Neuronal stem cell (in vitro differentiated cells): Measurements from ENCODE around the gene ATP8B3.

ENCODE experiments used
- DNase-seq: peaks from one replicate; pipeline ENCODE4 v3.0.0-alpha.2; 2013; ENCODE audit warnings: low spot score
- H2AFZ ChIP-seq: one replicate; pipeline ENCODE4 v1.6.1; 2013; ENCODE audit warnings: mild to moderate bottlenecking, low read length, inconsistent platforms
- H2AK5ac ChIP-seq: 2 replicates; pipeline ENCODE4 v1.6.1; 2013; ENCODE audit warnings: low read depth, mild to moderate bottlenecking, inconsistent platforms, low read length, moderate library complexity, mixed read lengths
- H2BK120ac ChIP-seq: 2 replicates; pipeline ENCODE4 v1.6.1; 2013; ENCODE audit warnings: low read depth, mild to moderate bottlenecking, inconsistent platforms, low read length, moderate library complexity, mixed read lengths
- H2BK12ac ChIP-seq: one replicate; pipeline ENCODE4 v1.6.1; 2013; ENCODE audit warnings: low read length, inconsistent platforms
- H2BK15ac ChIP-seq: 2 replicates; pipeline ENCODE4 v1.6.1; 2013; ENCODE audit warnings: mild to moderate bottlenecking, low read length, inconsistent platforms, mixed read lengths
- H2BK5ac ChIP-seq: one replicate; pipeline ENCODE4 v1.6.1; 2013; ENCODE audit warnings: inconsistent platforms, mild to moderate bottlenecking, low read length, moderate library complexity
- H3K14ac ChIP-seq: one replicate; pipeline ENCODE4 v1.6.1; 2013; ENCODE audit warnings: low read length, inconsistent platforms
- H3K18ac ChIP-seq: 2 replicates; pipeline ENCODE4 v1.6.1; 2013; ENCODE audit warnings: low read length, inconsistent platforms
- H3K23ac ChIP-seq: 2 replicates; pipeline ENCODE4 v1.6.1; 2013; ENCODE audit warnings: low read depth, mild to moderate bottlenecking, mixed read lengths, low read length, inconsistent platforms; ENCODE audit not compliant: poor library complexity
- H3K27ac ChIP-seq: replicated peaks from 3 replicates; pipeline ENCODE4 v1.5.1; 2013; ENCODE audit warnings: low read length, inconsistent platforms
- H3K27me3 ChIP-seq, 3 experiments: 2 replicates each; pipeline ENCODE4 v1.6.1; 2013; ENCODE audit warnings: low read length in 3 of 3, mild to moderate bottlenecking in 2 of 3, inconsistent platforms in 1 of 3, low read depth in 1 of 3, mixed read lengths in 1 of 3, moderate library complexity in 1 of 3; ENCODE audit not compliant: control insufficient read depth in 3 of 3, insufficient read depth in 3 of 3
- H3K36me3 ChIP-seq, 2 donors: replicated peaks in 1 of 2; 2 replicates each; pipeline ENCODE4 v1.6.1; 2013; ENCODE audit warnings: low read length in 2 of 2; ENCODE audit not compliant: control insufficient read depth in 2 of 2, insufficient read depth in 2 of 2
- H3K4ac ChIP-seq: 2 replicates; pipeline ENCODE4 v1.6.1; 2013; ENCODE audit warnings: inconsistent platforms, mild to moderate bottlenecking, low read length, moderate library complexity
- H3K4me1 ChIP-seq, 2 donors: 1 replicate in 1 of 2; 2 replicates in 1 of 2; pipeline ENCODE4 v1.6.1; 2013; ENCODE audit warnings: low read length in 2 of 2, low read depth in 1 of 2; ENCODE audit not compliant: control insufficient read depth in 2 of 2, insufficient read depth in 1 of 2
- H3K4me2 ChIP-seq: one replicate; pipeline ENCODE4 v1.6.1; 2013; ENCODE audit warnings: mild to moderate bottlenecking, low read length, inconsistent platforms; ENCODE audit not compliant: insufficient read depth, poor library complexity, severe bottlenecking
- H3K4me3 ChIP-seq, 2 donors: 2 replicates each; pipeline ENCODE4 v1.5.1; 2013; ENCODE audit warnings: low read length in 2 of 2, mild to moderate bottlenecking in 2 of 2, inconsistent platforms in 1 of 2, moderate library complexity in 1 of 2
- H3K79me1 ChIP-seq: one replicate; pipeline ENCODE4 v1.6.1; 2013; ENCODE audit warnings: low read depth, mild to moderate bottlenecking, inconsistent platforms, low read length, moderate library complexity
- H3K9ac ChIP-seq: one replicate; pipeline ENCODE4 v1.6.1; 2013; ENCODE audit warnings: mild to moderate bottlenecking, low read depth, low read length, inconsistent platforms; ENCODE audit not compliant: poor library complexity
- H3K9me3 ChIP-seq, 2 donors: replicated peaks in 1 of 2; 2 replicates each; pipeline versions ENCODE3 to v1.6.1; 2013; ENCODE audit warnings: low read length in 2 of 2, mild to moderate bottlenecking in 2 of 2, inconsistent platforms in 1 of 2, low read depth in 1 of 2, mixed read lengths in 1 of 2, moderate library complexity in 1 of 2; ENCODE audit not compliant: control insufficient read depth in 2 of 2, insufficient read depth in 1 of 2
- H4K8ac ChIP-seq: one replicate; pipeline ENCODE4 v1.6.1; 2013; ENCODE audit warnings: low read depth, mild to moderate bottlenecking, inconsistent platforms, low read length, moderate library complexity
- H4K91ac ChIP-seq: one replicate; pipeline ENCODE4 v1.6.1; 2013; ENCODE audit warnings: low read length, low read depth, mild to moderate bottlenecking, inconsistent platforms; ENCODE audit not compliant: poor library complexity
- WGBS, 2 donors: extraction: QIAGEN DNeasy Blood & Tissue Kit; methylation state at CpG; one replicate each; pipeline ENCODE4 v1.1.7; 2013; ENCODE audit warnings: missing lambda C conversion rate in 2 of 2, mixed read lengths in 1 of 2; ENCODE audit not compliant: insufficient read length in 2 of 2, insufficient replicate concordance in 1 of 2; ENCODE audit errors: extremely low coverage in 2 of 2; 5-methylcytosine and 5-hydroxymethylcytosine counted together

Gene ATP8B3

DNA sequence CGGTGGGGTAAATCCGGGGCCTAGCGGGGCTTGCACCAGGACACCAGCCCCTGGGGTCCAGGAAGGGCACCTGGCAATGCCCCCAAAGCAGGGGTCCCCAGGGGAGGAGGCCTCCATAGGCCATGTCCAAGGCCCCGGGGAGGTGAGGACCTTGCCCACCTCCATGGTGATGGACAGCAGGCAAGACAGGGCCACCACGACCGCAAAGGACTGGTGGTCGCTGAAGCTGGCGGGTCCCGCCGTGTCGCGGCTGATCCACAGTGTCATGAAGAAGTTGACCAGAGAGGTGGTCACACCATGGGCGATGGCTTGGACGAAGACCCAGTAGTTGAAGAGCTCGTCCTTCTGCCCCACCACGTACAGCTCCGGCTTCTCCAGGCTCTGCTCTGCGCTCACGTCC lies 26.8 kb downstream of the ATP8B3 start:
- H2AK5ac ChIP-seq: no peak overlapping the region
- no peak overlapping the region for H3K9ac ChIP-seq
- WGBS, 2 donors: no CpG with 5 or more reads among the region's 19 CpGs
- peaks cover 16 to 19% of the 10 kb centered on the region in 2 donors for H3K9me3 ChIP-seq
- DNase-seq: no peak
- H3K27ac ChIP-seq: no peak overlapping the region
- no peaks in the 10 kb centered on the region for H3K36me3 ChIP-seq
- H2BK15ac ChIP-seq: no peak overlapping the region
- H3K4me1 ChIP-seq: peaks cover 0 to 4% of the 10 kb centered on the region in 2 donors
- no peak overlapping the region for H3K4me3 ChIP-seq
- H3K23ac ChIP-seq: no peak overlapping the region
- H2AFZ ChIP-seq: no peak overlapping the region
- H3K4me2 ChIP-seq: no peak overlapping the region
- no peak overlapping the region for H2BK5ac ChIP-seq
- no peak overlapping the region for H4K91ac ChIP-seq
- H3K14ac ChIP-seq: peak overlapping the region; percentile 38
- no peak overlapping the region for H3K4ac ChIP-seq
- peaks cover 4 to 38% (median 26%) of the 10 kb centered on the region in 3 experiments for H3K27me3 ChIP-seq
- peak overlapping the region; percentile 8 for H3K18ac ChIP-seq
- H2BK12ac ChIP-seq: no peak overlapping the region
- no peak overlapping the region for H2BK120ac ChIP-seq
- H4K8ac ChIP-seq: no peak overlapping the region
- H3K79me1 ChIP-seq: peaks cover 2% of the 10 kb centered on the region

DNA sequence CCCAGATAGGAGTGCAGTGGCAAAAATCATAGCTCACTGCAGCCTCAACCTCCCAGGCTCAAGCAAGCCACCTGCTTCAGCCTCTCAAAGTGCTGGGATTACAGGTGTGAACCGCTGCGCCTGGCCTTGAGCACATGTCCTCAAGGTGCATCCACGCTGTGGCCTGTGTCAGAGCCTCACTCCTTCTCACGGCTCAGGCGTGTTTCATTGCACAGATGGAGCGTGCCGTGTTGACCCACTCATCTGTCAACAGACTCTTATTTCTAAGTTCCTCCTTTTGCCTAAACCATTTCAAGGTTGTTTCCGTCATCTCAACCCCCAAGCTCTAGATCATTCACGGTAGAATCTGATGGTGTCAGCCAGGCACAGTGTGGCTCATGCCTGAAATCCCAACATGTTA lies 28.2 kb downstream of the ATP8B3 start:
- Histone ChIP-seq H2BK15ac (no peak overlapping the region), H3K4ac (no peak overlapping the region), H3K4me1 (no peaks in the 10 kb centered on the region), H2BK120ac (no peak overlapping the region), H3K4me2 (no peak overlapping the region), H4K91ac (no peak overlapping the region), H2AK5ac (no peak overlapping the region), H3K79me1 (peaks cover 3% of the 10 kb centered on the region), H3K27ac (no peak overlapping the region), H3K9me3 (peaks cover 16 to 19% of the 10 kb centered on the region in 2 donors), H2BK5ac (no peak overlapping the region), H3K4me3 (no peak overlapping the region), H3K9ac (no peak overlapping the region), H2AFZ (no peak overlapping the region), H2BK12ac (no peak overlapping the region), H4K8ac (no peak overlapping the region), H3K18ac (no peak overlapping the region), H3K36me3 (no peaks in the 10 kb centered on the region), H3K14ac (peak overlapping the region; percentile 17), H3K27me3 (peaks cover 4 to 47% (median 33%) of the 10 kb centered on the region in 3 experiments), H3K23ac (no peak overlapping the region)
- WGBS, 2 donors: no CpG with 5 or more reads among the region's 9 CpGs
- no peak for DNase-seq

DNA sequence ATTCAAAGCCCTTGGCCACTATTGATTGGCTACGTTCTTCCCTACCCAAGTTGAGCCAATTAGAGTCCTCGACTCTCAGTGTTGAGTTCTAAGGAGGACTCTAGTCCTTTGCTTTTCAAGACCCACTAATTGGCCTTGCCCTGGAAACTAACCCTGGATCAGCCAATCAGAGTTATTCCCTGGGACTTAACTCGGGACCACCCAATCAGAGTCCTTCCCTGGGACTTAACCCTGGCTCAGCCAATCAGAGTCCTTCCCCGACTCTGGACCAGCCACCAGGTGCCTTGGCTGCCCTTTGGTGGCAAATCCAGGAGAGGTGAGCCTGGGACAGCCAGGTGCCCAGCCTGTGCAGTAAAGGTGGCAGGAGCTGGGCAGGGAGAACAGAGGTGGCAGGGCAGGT lies 28.7 kb downstream of the ATP8B3 start:
- no peak overlapping the region for H3K27ac ChIP-seq
- no peak for DNase-seq
- no peak overlapping the region for H2BK120ac ChIP-seq
- no peak overlapping the region for H3K4me3 ChIP-seq
- peaks cover 3% of the 10 kb centered on the region for H3K79me1 ChIP-seq
- no peak overlapping the region for H3K4me2 ChIP-seq
- H2BK5ac ChIP-seq: no peak overlapping the region
- no peak overlapping the region for H3K18ac ChIP-seq
- H4K91ac ChIP-seq: no peak overlapping the region
- H3K14ac ChIP-seq: peak overlapping the region; percentile 17
- peaks cover 16 to 21% of the 10 kb centered on the region in 2 donors for H3K9me3 ChIP-seq
- no peak overlapping the region for H3K23ac ChIP-seq
- peaks cover 4 to 48% (median 34%) of the 10 kb centered on the region in 3 experiments for H3K27me3 ChIP-seq
- H3K4ac ChIP-seq: no peak overlapping the region
- H3K9ac ChIP-seq: no peak overlapping the region
- no CpG with 5 or more reads among the region's 4 CpGs for WGBS, 2 donors
- no peak overlapping the region for H4K8ac ChIP-seq
- H2AFZ ChIP-seq: no peak overlapping the region
- no peaks in the 10 kb centered on the region for H3K4me1 ChIP-seq
- no peak overlapping the region for H2AK5ac ChIP-seq
- H2BK12ac ChIP-seq: no peak overlapping the region
- H2BK15ac ChIP-seq: no peak overlapping the region
- no peaks in the 10 kb centered on the region for H3K36me3 ChIP-seq

DNA sequence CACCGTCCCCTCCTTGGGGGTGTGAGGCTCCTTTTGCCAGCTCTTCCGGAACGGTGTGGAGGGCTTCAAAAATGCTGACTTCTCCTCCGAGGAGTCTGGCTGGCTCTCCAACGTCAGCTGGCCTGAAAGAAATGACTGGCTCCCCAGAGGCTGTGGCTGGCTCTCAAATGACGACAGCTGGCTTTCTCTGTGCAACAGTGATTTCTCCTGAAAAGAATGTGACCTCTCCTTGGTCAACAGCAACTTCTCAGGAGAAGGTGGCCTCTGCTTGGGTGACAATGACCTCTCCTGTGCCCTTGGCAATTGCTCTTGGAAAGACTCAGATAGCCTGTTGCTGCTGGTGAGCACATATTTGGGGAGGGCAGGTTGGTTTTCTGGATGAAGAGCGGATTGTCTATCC lies 29.6 kb downstream of the ATP8B3 start:
- Histone ChIP-seq H3K9me3 (peaks cover 16 to 21% of the 10 kb centered on the region in 2 donors), H3K36me3 (no peaks in the 10 kb centered on the region), H3K9ac (no peak overlapping the region), H3K4me2 (no peak overlapping the region), H3K14ac (no peak overlapping the region), H2BK12ac (no peak overlapping the region), H3K4me3 (peak overlapping the region in 1 of 2 donors; percentile 1), H3K23ac (no peak overlapping the region), H3K18ac (no peak overlapping the region), H3K4me1 (no peaks in the 10 kb centered on the region), H4K91ac (no peak overlapping the region), H2BK120ac (no peak overlapping the region), H3K4ac (no peak overlapping the region), H4K8ac (no peak overlapping the region), H3K79me1 (peaks cover 3% of the 10 kb centered on the region), H3K27me3 (peaks cover 5 to 52% (median 35%) of the 10 kb centered on the region in 3 experiments), H2BK5ac (peak overlapping the region; percentile 14), H2BK15ac (no peak overlapping the region), H2AFZ (no peak overlapping the region), H2AK5ac (no peak overlapping the region), H3K27ac (no peak overlapping the region)
- DNase-seq: no peak
- no CpG with 5 or more reads among the region's 7 CpGs for WGBS, 2 donors
